Caco-2 (cell line): ENCODE measurements around the gene SLC7A9. TPM values are rescaled to one million over a fixed set of nuclear protein-coding genes. Genes with fewer than 3 reads are reported as not detected.
"Not testable (repeated sequence)": the region's sequence is repeated elsewhere in the genome, so short reads cannot be mapped to it uniquely, and the experiment has no call there.

Source experiments
- BruUV-seq: library from RNA; stranded (reverse); fragments of 400-500 nt; replicated peaks from 2 replicates; lab custom pipeline; 2021; lab: Mats Ljungman, UMichigan
- CTCF ChIA-PET: fragments of 300-600 bp; sonication (Branson Sonifier 250); formaldehyde crosslinking; loops from one replicate; lab custom pipeline; 2022; ENCODE audit warnings: antibody characterized with exemption; lab: Charles Lee
- POLR2A ChIA-PET: fragments of 300-600 bp; sonication (Branson Sonifier 250); formaldehyde crosslinking; loops from one replicate; lab custom pipeline; 2022; ENCODE audit warnings: antibody characterized with exemption; lab: Charles Lee
- DNase-seq, 2 experiments: peaks; one replicate each; pipeline versions ENCODE4 v3.0.0 to v3.0.0-alpha.2; 2020 to 2022
- H3K27me3 ChIP-seq: replicated peaks from 2 replicates; pipeline ENCODE4 v1.6.0; 2011; ENCODE audit warnings: low read length; ENCODE audit not compliant: control insufficient read depth, insufficient read depth
- H3K36me3 ChIP-seq: 2 replicates; pipeline ENCODE4 v1.5.1; 2011; ENCODE audit warnings: low read length; ENCODE audit not compliant: control insufficient read depth, insufficient read depth
- H3K4me1 ChIP-seq: fragments of 250-450 bp; sonication (Bioruptor Pico); 2 replicates; pipeline ENCODE4 v1.5.1; 2020; ENCODE audit warnings: mild to moderate bottlenecking
- H3K4me3 ChIP-seq: 2 replicates; pipeline ENCODE4 v1.5.1; 2011; ENCODE audit warnings: low read depth, mild to moderate bottlenecking, control low read depth, low read length
- H3K9me3 ChIP-seq: fragments of 250-450 bp; sonication (Bioruptor Pico); 2 replicates; pipeline ENCODE4 v1.5.1; 2020; ENCODE audit warnings: mild to moderate bottlenecking, moderate library complexity
- H3K27ac Mint-ChIP-seq: one replicate; pipeline ENCODE4 v1.8.0; 2022; ENCODE audit warnings: mixed read lengths; ENCODE audit not compliant: unreplicated experiment
- H3K27me3 Mint-ChIP-seq: one replicate; pipeline ENCODE4 v1.8.0; 2022; ENCODE audit warnings: mixed read lengths; ENCODE audit not compliant: insufficient read depth, unreplicated experiment
- H3K36me3 Mint-ChIP-seq: one replicate; pipeline ENCODE4 v1.8.0; 2022; ENCODE audit warnings: mild to moderate bottlenecking, mixed read lengths; ENCODE audit not compliant: insufficient read depth, unreplicated experiment
- H3K4me1 Mint-ChIP-seq: one replicate; pipeline ENCODE4 v1.8.0; 2022; ENCODE audit warnings: low read depth, mixed read lengths; ENCODE audit not compliant: unreplicated experiment
- H3K4me3 Mint-ChIP-seq: one replicate; pipeline ENCODE4 v1.8.0; 2022; ENCODE audit warnings: mild to moderate bottlenecking, moderate library complexity, mixed read lengths; ENCODE audit not compliant: unreplicated experiment
- H3K9me3 Mint-ChIP-seq: one replicate; pipeline ENCODE4 v1.8.0; 2022; ENCODE audit warnings: mixed read lengths; ENCODE audit not compliant: unreplicated experiment
- CTCF ChIP-seq, 2 experiments: fragments of 200-600 bp in 1 of 2; IDR thresholded peaks; 1 replicate in 1 of 2; 2 replicates in 1 of 2; pipeline versions ENCODE4 v1.5.1 to v1.8.0; 2011 to 2022; ENCODE audit warnings: antibody characterized with exemption in 1 of 2, control low read depth in 1 of 2, inconsistent platforms in 1 of 2, low read depth in 1 of 2, low read length in 1 of 2, mild to moderate bottlenecking in 1 of 2, moderate library complexity in 1 of 2; ENCODE audit not compliant: insufficient read depth in 1 of 2, severe bottlenecking in 1 of 2, unreplicated experiment in 1 of 2
- intact Hi-C: fragments of 100-400 bp; cut with micrococcal nuclease; formaldehyde crosslinking; loops from one replicate; pipeline ENCODE4 v1.10.0; 2022; ENCODE audit not compliant: unreplicated experiment
- total RNA-seq: library from RNA; stranded (reverse); gene quantifications from 2 replicates; pipeline ENCODE4 v1.2.3, GENCODE V29; 2022

SLC7A9 gene
- total RNA-seq, 1 experiment from 2014 or later = 3.6 TPM

DNA sequence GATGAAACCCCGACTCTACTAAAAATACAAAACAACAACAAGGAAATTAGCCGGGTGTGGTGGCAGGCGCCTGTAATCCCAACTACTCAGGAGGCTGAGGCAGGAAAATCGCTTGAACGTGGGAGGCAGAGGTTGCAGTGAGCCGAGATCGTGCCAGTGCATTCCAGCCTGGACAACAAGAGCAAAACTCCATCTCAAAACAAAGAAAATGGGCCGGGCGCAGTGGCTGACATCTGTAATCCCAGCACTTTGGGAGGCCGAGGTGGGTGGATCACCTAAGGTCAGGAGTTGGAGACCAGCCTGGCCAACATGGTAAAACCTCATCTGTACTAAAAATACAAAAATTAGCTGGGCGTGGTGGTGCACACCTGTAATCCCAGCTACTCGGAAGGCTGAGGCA lies 37.5 kb downstream of the SLC7A9 start:
- H3K4me3 Mint-ChIP-seq, BruUV-seq, H3K27me3 ChIP-seq, H3K9me3 ChIP-seq, H3K27me3 Mint-ChIP-seq, H3K4me1 ChIP-seq, intact Hi-C loops, CTCF ChIA-PET, H3K4me3 ChIP-seq, H3K9me3 Mint-ChIP-seq, H3K4me1 Mint-ChIP-seq, H3K27ac Mint-ChIP-seq, H3K36me3 ChIP-seq, POLR2A ChIA-PET, DNase-seq, H3K36me3 Mint-ChIP-seq: not testable (repeated sequence)

DNA sequence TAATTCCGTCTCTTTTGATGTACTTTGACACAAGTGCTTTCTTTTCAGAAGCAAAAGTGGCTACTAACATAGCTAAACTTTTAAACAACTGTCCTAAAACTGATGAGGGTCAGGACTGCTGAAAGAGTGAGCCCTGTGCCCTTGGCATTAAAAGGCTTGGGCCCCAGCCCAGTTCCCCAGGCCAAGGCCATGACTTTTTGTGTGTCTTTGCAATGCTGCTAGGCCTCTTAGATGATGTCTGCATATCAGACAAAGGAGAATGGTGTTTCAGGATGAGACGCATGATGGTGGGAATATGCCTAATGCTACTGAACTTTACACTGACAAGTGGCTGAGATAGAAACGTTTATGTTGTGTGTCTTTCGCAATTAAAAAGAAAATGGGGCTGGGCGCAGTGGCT lies 38.0 kb downstream of the SLC7A9 start:
- Histone ChIP-seq H3K9me3 (no peaks in the 10 kb centered on the region), H3K27me3 (no peaks in the 10 kb centered on the region), H3K36me3 (no peaks in the 10 kb centered on the region; the same call in 1 of the 2 replicates), H3K4me1 (no peaks in the 10 kb centered on the region), H3K4me3 (no peak overlapping the region)
- Mint-ChIP-seq H3K36me3 (no peaks in the 10 kb centered on the region), H3K9me3 (no peaks in the 10 kb centered on the region), H3K27me3 (no peaks in the 10 kb centered on the region), H3K27ac (no peak overlapping the region), H3K4me3 (no peak overlapping the region), H3K4me1 (no peaks in the 10 kb centered on the region)
- ChIA-PET POLR2A (no interaction called here), CTCF (no interaction called here)
- BruUV-seq = no TSS peak
- DNase-seq = no peak
- intact Hi-C loops = no loop called here
- TF ChIP-seq CTCF (IDR thresholded peaks at IDR 0.05; ENCODE audit: insufficient read depth in 1 of 2, low read depth in 1 of 2, low read length in 1 of 2, severe bottlenecking in 1 of 2, unreplicated experiment in 1 of 2) = no peak

DNA sequence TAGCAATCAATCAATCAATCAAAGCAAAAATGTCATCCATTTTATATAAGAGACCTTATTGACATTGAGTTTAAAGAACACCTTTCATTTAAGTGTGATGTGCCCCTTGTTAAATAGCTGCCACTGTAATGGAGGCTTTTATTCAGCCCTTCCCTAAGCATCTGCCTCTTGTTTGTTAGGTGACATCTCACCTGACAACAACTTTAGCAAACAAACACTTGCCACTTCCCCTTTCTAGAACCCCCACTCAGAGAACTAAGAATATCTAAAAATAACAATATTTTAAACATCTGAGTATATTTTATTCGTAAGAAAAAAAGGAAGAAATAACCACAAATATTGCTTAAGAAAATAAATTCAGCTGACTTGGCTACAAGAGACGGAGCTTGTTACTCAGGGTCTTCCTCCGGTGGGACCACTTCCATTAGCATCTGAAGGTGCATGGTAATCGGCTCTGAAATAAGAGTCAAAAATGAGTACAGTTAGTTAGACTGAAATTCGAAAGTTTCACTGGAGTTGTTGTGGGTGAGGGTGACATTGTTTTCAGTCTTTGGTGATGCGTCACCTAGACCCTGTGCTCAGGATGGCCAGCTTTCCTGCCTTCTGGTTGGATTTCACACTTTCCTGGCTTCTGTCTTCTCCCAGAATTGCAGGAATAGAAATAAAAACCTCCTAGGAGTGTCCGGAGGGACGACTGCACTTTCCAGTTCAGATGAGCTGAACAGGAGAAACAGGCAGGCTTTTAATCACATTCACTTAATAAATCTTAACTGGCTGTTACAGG lies 39.1 kb downstream of the SLC7A9 start:
- no peak for DNase-seq
- no TSS peak for BruUV-seq
- no peaks in the 10 kb centered on the region for H3K4me1 Mint-ChIP-seq
- CTCF ChIA-PET = no interaction called here
- H3K36me3 ChIP-seq = no peaks in the 10 kb centered on the region; the same call in 1 of the 2 replicates
- TF ChIP-seq CTCF (IDR thresholded peaks at IDR 0.05; ENCODE audit: insufficient read depth in 1 of 2, low read depth in 1 of 2, low read length in 1 of 2, severe bottlenecking in 1 of 2, unreplicated experiment in 1 of 2) = no peak
- no peaks in the 10 kb centered on the region for H3K27me3 ChIP-seq
- H3K4me3 ChIP-seq = no peak overlapping the region
- no peaks in the 10 kb centered on the region for H3K36me3 Mint-ChIP-seq
- POLR2A ChIA-PET = no interaction called here
- intact Hi-C loops = no loop called here
- no peak overlapping the region for H3K4me3 Mint-ChIP-seq
- H3K27me3 Mint-ChIP-seq = no peaks in the 10 kb centered on the region
- no peaks in the 10 kb centered on the region for H3K9me3 Mint-ChIP-seq
- H3K9me3 ChIP-seq = no peaks in the 10 kb centered on the region
- H3K27ac Mint-ChIP-seq = no peak overlapping the region
- H3K4me1 ChIP-seq = no peaks in the 10 kb centered on the region
